ACC112 (cell line): ENCODE results near the gene TGFBR1.

Experiments used
- H2AFZ ChIP-seq: fragments of 200-600 bp; sonication (generic); one replicate; pipeline ENCODE4 v1.6.0; 2017; ENCODE audit warnings: antibody characterized with exemption, low read length; ENCODE audit not compliant: unreplicated experiment
- H3K27ac ChIP-seq: fragments of 200-600 bp; sonication (generic); 2 replicates; pipeline ENCODE4 v1.5.1; 2014; ENCODE audit warnings: low read depth, mild to moderate bottlenecking, antibody characterized with exemption, low read length, moderate library complexity
- H3K27me3 ChIP-seq: fragments of 200-600 bp; sonication (generic); 2 replicates; pipeline ENCODE4 v1.6.1; 2014; ENCODE audit warnings: mild to moderate bottlenecking, antibody characterized with exemption, low read length, moderate library complexity, mixed read lengths; ENCODE audit not compliant: insufficient read depth
- H3K36me3 ChIP-seq: fragments of 200-600 bp; sonication (generic); 2 replicates; pipeline ENCODE4 v1.6.1; 2016; ENCODE audit warnings: mild to moderate bottlenecking, antibody characterized with exemption, low read length, moderate library complexity, mixed read lengths; ENCODE audit not compliant: insufficient read depth
- H3K4me1 ChIP-seq: fragments of 200-600 bp; sonication (generic); one replicate; pipeline ENCODE4 v1.6.1; 2016; ENCODE audit warnings: low read length, mixed read lengths; ENCODE audit not compliant: insufficient read depth, unreplicated experiment, control insufficient read depth
- H3K4me3 ChIP-seq: fragments of 200-600 bp; sonication (generic); 2 replicates; pipeline ENCODE4 v1.5.1; 2014; ENCODE audit warnings: mild to moderate bottlenecking, low read depth, low read length
- H3K79me2 ChIP-seq: fragments of 200-600 bp; sonication (generic); one replicate; pipeline ENCODE4 v1.6.0; 2016; ENCODE audit warnings: low read length; ENCODE audit not compliant: control insufficient read depth, unreplicated experiment, insufficient read depth

Gene TGFBR1

GRCh38 chr9:99108131-99108530, 3.2 kb downstream of the TGFBR1 start:
- Histone ChIP-seq H3K27ac (no peak overlapping the region), H2AFZ (no peak overlapping the region), H3K4me3 (no peak overlapping the region), H3K79me2 (peaks cover 53% of the 10 kb centered on the region), H3K4me1 (peaks cover 25% of the 10 kb centered on the region), H3K27me3 (no peaks in the 10 kb centered on the region), H3K36me3 (no peaks in the 10 kb centered on the region)

GRCh38 chr9:99109522-99109921, 4.6 kb downstream of the TGFBR1 start:
- no peak overlapping the region for H3K4me3 ChIP-seq
- H2AFZ ChIP-seq = no peak overlapping the region
- H3K27me3 ChIP-seq = no peaks in the 10 kb centered on the region
- H3K27ac ChIP-seq = no peak overlapping the region
- H3K36me3 ChIP-seq = no peaks in the 10 kb centered on the region
- peaks cover 55% of the 10 kb centered on the region for H3K79me2 ChIP-seq
- H3K4me1 ChIP-seq = peaks cover 19% of the 10 kb centered on the region

GRCh38 chr9:99112750-99113413, 8.0 kb downstream of the TGFBR1 start:
- Histone ChIP-seq H2AFZ (no peak overlapping the region), H3K79me2 (peaks cover 50% of the 10 kb centered on the region), H3K36me3 (no peaks in the 10 kb centered on the region), H3K27me3 (no peaks in the 10 kb centered on the region), H3K4me1 (peaks cover 3% of the 10 kb centered on the region), H3K27ac (no peak overlapping the region), H3K4me3 (no peak overlapping the region)

GRCh38 chr9:99113414-99114048, 8.6 kb downstream of the TGFBR1 start:
- Histone ChIP-seq H3K4me3 (no peak overlapping the region), H3K79me2 (peaks cover 46% of the 10 kb centered on the region)

GRCh38 chr9:99114049-99114440, 9.1 kb downstream of the TGFBR1 start:
- no peaks in the 10 kb centered on the region for H3K36me3 ChIP-seq
- no peaks in the 10 kb centered on the region for H3K27me3 ChIP-seq
- no peaks in the 10 kb centered on the region for H3K4me1 ChIP-seq
- no peak overlapping the region for H3K4me3 ChIP-seq
- peaks cover 43% of the 10 kb centered on the region for H3K79me2 ChIP-seq
- H3K27ac ChIP-seq = no peak overlapping the region
- no peak overlapping the region for H2AFZ ChIP-seq

More at GRCh38 chr9:99113414-99114048, 8.6 kb downstream of the TGFBR1 start:
- Histone ChIP-seq H3K27me3 (no peaks in the 10 kb centered on the region), H3K27ac (no peak overlapping the region), H3K4me1 (no peaks in the 10 kb centered on the region), H2AFZ (no peak overlapping the region), H3K36me3 (no peaks in the 10 kb centered on the region)

- Histone ChIP-seq H3K36me3 (no peaks in the 10 kb centered on the region), H3K27ac (no peak overlapping the region), H3K79me2 (peaks cover 42% of the 10 kb centered on the region), H3K27me3 (no peaks in the 10 kb centered on the region), H2AFZ (no peak overlapping the region), H3K4me3 (no peak overlapping the region), H3K4me1 (no peaks in the 10 kb centered on the region)
These were observed 10.1 kb downstream of the TGFBR1 start for GRCh38 chr9:99114846-99115500.

- H3K27ac ChIP-seq = no peak overlapping the region
- H2AFZ ChIP-seq = no peak overlapping the region
- no peak overlapping the region for H3K4me3 ChIP-seq
- no peaks in the 10 kb centered on the region for H3K27me3 ChIP-seq
- H3K79me2 ChIP-seq = peaks cover 42% of the 10 kb centered on the region
- H3K36me3 ChIP-seq = no peaks in the 10 kb centered on the region
- no peaks in the 10 kb centered on the region for H3K4me1 ChIP-seq
These were observed 11.1 kb downstream of the TGFBR1 start for GRCh38 chr9:99116003-99116411.

GRCh38 chr9:99118782-99119466, 14.0 kb downstream of the TGFBR1 start:
- Histone ChIP-seq H3K27ac (no peak overlapping the region), H3K4me3 (no peak overlapping the region), H3K79me2 (peaks cover 40% of the 10 kb centered on the region), H2AFZ (no peak overlapping the region), H3K36me3 (no peaks in the 10 kb centered on the region), H3K4me1 (no peaks in the 10 kb centered on the region), H3K27me3 (no peaks in the 10 kb centered on the region)

- no peak overlapping the region for H3K4me3 ChIP-seq
- H3K4me1 ChIP-seq = no peaks in the 10 kb centered on the region
- H3K27me3 ChIP-seq = no peaks in the 10 kb centered on the region
- no peaks in the 10 kb centered on the region for H3K36me3 ChIP-seq
- no peak overlapping the region for H2AFZ ChIP-seq
- H3K79me2 ChIP-seq = peaks cover 32% of the 10 kb centered on the region
- no peak overlapping the region for H3K27ac ChIP-seq
These were observed 15.2 kb downstream of the TGFBR1 start for GRCh38 chr9:99119976-99120655.

- Histone ChIP-seq H3K36me3 (no peaks in the 10 kb centered on the region), H3K27me3 (no peaks in the 10 kb centered on the region), H3K4me3 (no peak overlapping the region), H3K79me2 (peaks cover 29% of the 10 kb centered on the region), H2AFZ (no peak overlapping the region), H3K4me1 (peaks cover 10% of the 10 kb centered on the region), H3K27ac (no peak overlapping the region)
These were observed 16.7 kb downstream of the TGFBR1 start for GRCh38 chr9:99121604-99122003.
